Esophagus muscularis mucosa (tissue), 4 donors: ENCODE results near the gene MBP. TPM values are rescaled to one million over a fixed set of nuclear protein-coding genes. Genes with fewer than 3 reads are reported as not detected.

ENCODE experiments used
- DNase-seq: peaks from one replicate; pipeline ENCODE4 v3.0.0-alpha.2; 2017; ENCODE audit errors: extremely low spot score
- H3K27ac ChIP-seq, 4 donors: fragments of 200-600 bp; sonication (generic); replicated peaks in 1 of 4; 1 replicate in 3 of 4; 2 replicates in 1 of 4; pipeline ENCODE4 v1.5.1; 2016 to 2019; ENCODE audit warnings: mild to moderate bottlenecking in 1 of 4
- H3K27me3 ChIP-seq, 4 donors: fragments of 200-600 bp; sonication (generic); one replicate each; pipeline versions ENCODE4 v1.5.1 to v1.6.0; 2016 to 2019
- H3K36me3 ChIP-seq, 4 donors: fragments of 200-600 bp; sonication (generic); one replicate each; pipeline ENCODE4 v1.5.1; 2016 to 2019
- H3K4me1 ChIP-seq, 4 donors: fragments of 200-600 bp; sonication (generic); one replicate each; pipeline ENCODE4 v1.5.1; 2016 to 2019
- H3K4me3 ChIP-seq, 4 donors: fragments of 200-600 bp; sonication (generic); 1 replicate in 2 of 4; 2 replicates in 2 of 4; pipeline ENCODE4 v1.5.1; 2016 to 2019; ENCODE audit warnings: mild to moderate bottlenecking in 4 of 4, moderate library complexity in 1 of 4
- H3K9me3 ChIP-seq, 4 donors: fragments of 200-600 bp; sonication (generic); 1 replicate in 3 of 4; 2 replicates in 1 of 4; pipeline ENCODE4 v1.5.1; 2016 to 2019
- CTCF ChIP-seq, 3 experiments: fragments of 200-600 bp in 2 of 3; fragments of 450-650 bp in 1 of 3; sonication (generic) in 2 of 3; IDR thresholded peaks; one replicate each; pipeline ENCODE4 v1.5.1; 2017 to 2019; ENCODE audit warnings: antibody characterized with exemption in 3 of 3, mild to moderate bottlenecking in 2 of 3, moderate library complexity in 1 of 3
- EP300 ChIP-seq: sonication (generic); formaldehyde crosslinking; IDR thresholded peaks from one replicate; pipeline ENCODE4 v1.6.1; 2017; ENCODE audit warnings: antibody characterized with exemption
- POLR2A ChIP-seq: fragments of 450-650 bp; IDR thresholded peaks from one replicate; pipeline ENCODE4 v1.6.1; 2017; ENCODE audit warnings: antibody characterized with exemption, moderate library complexity, mild to moderate bottlenecking, low read depth
- POLR2AphosphoS5 ChIP-seq, 2 donors: sonication (generic); formaldehyde crosslinking; IDR thresholded peaks; one replicate each; pipeline ENCODE4 v1.6.1; 2017; ENCODE audit warnings: antibody characterized with exemption in 2 of 2
- WGBS: methylation state at CpG from one replicate; pipeline ENCODE4 v1.1.5; 2018; 5-methylcytosine and 5-hydroxymethylcytosine counted together
- intact Hi-C: fragments of 100-400 bp; cut with DNase I; formaldehyde crosslinking; loops from one replicate; pipeline ENCODE4 v1.15.1; 2023
- total RNA-seq, 4 donors: library from RNA; depleted of rRNA; stranded (reverse); fragments of >200 nt; gene quantifications; one replicate each; pipeline versions ENCODE4 v1.1.0 to v1.2.1, GENCODE V29; 2016

Gene MBP
- total RNA-seq, 4 donors from 2014 or later = 21.9 to 31.3 (median 27.3) TPM

- no peak overlapping the region for H3K4me3 ChIP-seq
- peaks cover 32 to 55% (median 44%) of the 10 kb centered on the region in 4 donors for H3K4me1 ChIP-seq
- intact Hi-C loops = loop anchor here (5.0 kb wide), 1 partner anchor 66 kb away; the partner anchor contains the start of gene MBP
- TF ChIP-seq POLR2AphosphoS5 (IDR thresholded peaks at IDR 0.05) (no peak), EP300 (no peak), CTCF (IDR thresholded peaks at IDR 0.05) (no peak), POLR2A (no peak)
- H3K27me3 ChIP-seq = no peaks in the 10 kb centered on the region
- H3K9me3 ChIP-seq = no peaks in the 10 kb centered on the region
- peak overlapping the region; percentile 40 to 80 (median 69) for H3K27ac ChIP-seq
- H3K36me3 ChIP-seq = peaks cover 0 to 21% (median 4%) of the 10 kb centered on the region in 4 donors
- DNase-seq = no peak
- WGBS = 98% methylated on average over 9 of the region's 9 CpGs
Measured at GRCh38 chr18:77066101-77066500, 66.5 kb downstream of the MBP start.

- TF ChIP-seq EP300 (no peak), POLR2A (no peak), CTCF (IDR thresholded peaks at IDR 0.05) (no peak), POLR2AphosphoS5 (IDR thresholded peaks at IDR 0.05) (peak; percentile 23 to 47)
- no peak for DNase-seq
- 80% methylated on average over 13 of the region's 13 CpGs for WGBS
- peak overlapping the region; percentile 36 to 80 (median 56) for H3K27ac ChIP-seq
- intact Hi-C loops = loop anchor here (5.0 kb wide), 1 partner anchor 67 kb away; the partner anchor contains the start of gene MBP
- peaks cover 29 to 52% (median 39%) of the 10 kb centered on the region in 4 donors for H3K4me1 ChIP-seq
- H3K4me3 ChIP-seq = no peak overlapping the region
- H3K9me3 ChIP-seq = no peaks in the 10 kb centered on the region
- no peaks in the 10 kb centered on the region for H3K27me3 ChIP-seq
- H3K36me3 ChIP-seq = peaks cover 0 to 21% (median 4%) of the 10 kb centered on the region in 4 donors
Measured at GRCh38 chr18:77065221-77065981, 67.2 kb downstream of the MBP start.

GRCh38 chr18:77063260-77063659, 69.3 kb downstream of the MBP start:
- peaks cover 22 to 33% (median 27%) of the 10 kb centered on the region in 4 donors for H3K4me1 ChIP-seq

GRCh38 chr18:77062518-77063003, 70.0 kb downstream of the MBP start:
- no peak for TF ChIP-seq CTCF (IDR thresholded peaks at IDR 0.05)
- no peak for TF ChIP-seq EP300
- TF ChIP-seq POLR2AphosphoS5 (IDR thresholded peaks at IDR 0.05) = no peak
- no peak for TF ChIP-seq POLR2A
- peaks cover 0 to 21% (median 4%) of the 10 kb centered on the region in 4 donors for H3K36me3 ChIP-seq
- H3K9me3 ChIP-seq = no peaks in the 10 kb centered on the region
- WGBS = 77% methylated on average over 12 of the region's 12 CpGs
- H3K27ac ChIP-seq = peak overlapping the region in 3 of 4 donors; percentile 9 to 21 (median 16)
- no peak overlapping the region for H3K4me3 ChIP-seq
- no peak for DNase-seq
- no peaks in the 10 kb centered on the region for H3K27me3 ChIP-seq
- intact Hi-C loops = no loop called here
- peaks cover 16 to 30% (median 21%) of the 10 kb centered on the region in 4 donors for H3K4me1 ChIP-seq

More at GRCh38 chr18:77063260-77063659, 69.3 kb downstream of the MBP start:
- Histone ChIP-seq H3K36me3 (peaks cover 0 to 21% (median 4%) of the 10 kb centered on the region in 4 donors), H3K4me3 (no peak overlapping the region), H3K27me3 (no peaks in the 10 kb centered on the region), H3K27ac (no peak overlapping the region), H3K9me3 (no peaks in the 10 kb centered on the region)
- intact Hi-C loops = no loop called here
- TF ChIP-seq CTCF (IDR thresholded peaks at IDR 0.05) (no peak), EP300 (no peak), POLR2AphosphoS5 (IDR thresholded peaks at IDR 0.05) (no peak), POLR2A (no peak)
- WGBS = 75% methylated on average over 2 of the region's 7 CpGs
- no peak for DNase-seq
